Activated CD8-positive, alpha-beta memory T cell treated with anti-CD3 and anti-CD28 coated beads for 48 hours (primary cell): Measurements from ENCODE around the gene ERG28.
"Not testable (repeated sequence)": the region's sequence is repeated elsewhere in the genome, so short reads cannot be mapped to it uniquely, and the experiment has no call there.

ENCODE experiments used
- DNase-seq, 3 experiments: peaks; one replicate each; pipeline ENCODE4 v3.0.0-alpha.2; 2020; ENCODE audit warnings: low read depth in 2 of 3, low spot score in 2 of 3

ERG28 gene

DNA sequence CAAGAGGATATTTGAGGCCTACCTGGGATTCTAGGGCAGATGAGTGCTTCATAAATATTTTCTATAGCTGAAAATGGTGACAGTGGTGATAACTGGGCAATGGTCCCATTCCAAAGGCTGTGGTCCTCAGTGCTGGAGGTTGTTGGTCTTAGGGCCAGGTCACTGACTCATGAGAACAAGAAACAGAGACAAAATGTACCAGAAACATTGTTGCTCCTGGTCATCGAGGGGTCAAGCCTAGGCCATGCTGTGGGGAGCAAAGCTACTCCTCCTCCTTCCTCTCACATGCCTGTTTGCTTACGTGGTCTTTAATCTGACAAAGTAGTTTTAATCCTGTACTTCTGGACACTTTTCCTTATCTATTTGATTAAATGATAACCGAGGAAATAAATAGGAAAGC, 33.8 kb downstream of the ERG28 start:
- no peak for DNase-seq

DNA sequence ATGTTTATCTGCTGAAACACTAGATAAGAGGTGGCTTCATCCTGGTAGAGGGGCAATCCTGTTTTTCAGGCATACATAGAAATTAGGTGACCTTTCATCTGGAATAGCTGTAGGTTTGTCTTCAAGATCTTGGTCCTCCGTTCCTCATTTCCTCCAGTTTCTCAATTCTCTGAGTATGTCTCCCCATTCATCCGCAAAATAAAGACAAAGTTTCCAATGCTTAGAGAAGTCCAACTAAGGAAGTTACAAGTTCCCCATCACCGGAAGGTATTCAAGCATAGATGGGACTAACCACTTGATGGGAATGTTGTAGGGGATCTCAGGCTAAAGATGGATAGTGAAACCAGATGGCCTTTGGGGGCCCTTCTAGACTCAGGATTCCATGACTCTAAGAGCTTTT, 34.3 kb downstream of the ERG28 start:
- no peak for DNase-seq

DNA sequence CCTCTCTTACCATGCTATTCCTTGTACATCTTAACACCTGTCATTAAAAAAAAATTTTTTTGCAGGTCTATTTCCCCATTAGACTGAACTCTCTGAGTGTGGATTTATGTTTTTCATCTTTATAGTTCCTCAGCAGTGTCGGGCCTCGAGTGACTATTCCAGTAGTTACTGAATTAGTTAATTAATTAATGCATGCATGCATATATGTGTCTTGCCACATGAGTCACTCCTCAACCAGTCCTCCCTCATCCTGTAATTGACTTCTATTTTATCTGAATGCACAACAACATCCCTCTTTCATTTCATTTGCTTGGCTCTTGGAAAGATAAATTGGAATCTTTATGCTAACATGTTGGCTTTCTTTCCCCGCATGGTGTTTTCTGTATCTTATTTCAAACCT, 35.6 kb downstream of the ERG28 start:
- DNase-seq: no peak

DNA sequence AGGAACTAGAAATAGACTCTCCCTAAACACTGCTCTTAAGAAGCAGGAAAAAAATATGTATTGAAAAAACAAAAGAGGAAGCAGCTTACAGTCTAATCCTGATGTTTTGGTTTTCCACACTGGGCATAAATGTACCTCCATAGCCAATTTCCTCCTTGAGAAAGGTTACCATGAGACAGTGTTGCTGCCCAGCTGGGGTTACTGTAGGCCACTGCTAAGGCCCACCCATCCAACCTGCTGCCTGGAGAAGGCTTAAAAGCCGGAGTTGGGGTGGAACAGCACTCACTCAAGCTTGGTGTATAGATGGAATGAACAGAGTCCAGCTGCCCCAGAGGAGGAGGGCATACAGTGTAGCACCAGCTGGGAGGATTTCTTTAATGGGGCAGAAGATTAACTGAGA, 41.1 kb downstream of the ERG28 start:
- no peak for DNase-seq

DNA sequence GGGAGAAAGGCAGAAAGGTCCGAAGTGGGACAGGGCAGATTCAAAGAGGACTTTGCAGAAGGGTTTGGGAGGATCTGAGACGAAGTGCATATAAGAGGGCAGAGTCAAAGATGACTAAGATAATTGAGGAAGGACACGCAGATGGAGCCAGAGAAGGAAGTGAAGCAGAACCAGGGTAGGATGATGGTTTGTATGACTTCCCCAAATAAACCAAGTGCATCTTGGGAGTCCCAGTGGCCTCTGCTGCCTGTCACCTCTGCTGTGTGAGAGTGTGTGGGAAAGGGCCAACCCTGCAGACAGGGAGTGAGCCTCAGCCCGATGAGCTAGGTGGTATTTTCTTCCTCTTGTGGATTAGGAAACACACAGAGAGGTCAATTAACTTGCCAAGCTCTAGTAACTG, 45.5 kb downstream of the ERG28 start:
- DNase-seq: no peak

DNA sequence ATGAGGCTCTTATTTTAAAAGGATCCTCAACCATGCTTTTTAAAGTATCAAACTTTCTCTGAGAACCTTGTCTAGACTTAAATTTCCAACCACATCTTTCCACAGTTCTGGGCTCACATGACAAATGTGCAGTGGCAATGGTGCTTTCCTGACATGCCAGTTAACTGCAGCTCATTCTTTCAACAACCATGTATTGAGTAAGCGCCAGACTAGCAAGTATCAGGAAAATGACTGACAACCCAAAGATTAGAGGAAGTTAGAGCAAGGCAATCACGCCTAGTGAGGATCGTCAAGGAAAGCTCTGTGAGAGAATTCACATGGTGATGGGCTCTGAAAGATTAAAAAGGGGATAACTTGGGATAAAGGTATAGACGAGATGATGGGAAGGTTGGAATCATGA, 46.5 kb downstream of the ERG28 start:
- no peak for DNase-seq

DNA sequence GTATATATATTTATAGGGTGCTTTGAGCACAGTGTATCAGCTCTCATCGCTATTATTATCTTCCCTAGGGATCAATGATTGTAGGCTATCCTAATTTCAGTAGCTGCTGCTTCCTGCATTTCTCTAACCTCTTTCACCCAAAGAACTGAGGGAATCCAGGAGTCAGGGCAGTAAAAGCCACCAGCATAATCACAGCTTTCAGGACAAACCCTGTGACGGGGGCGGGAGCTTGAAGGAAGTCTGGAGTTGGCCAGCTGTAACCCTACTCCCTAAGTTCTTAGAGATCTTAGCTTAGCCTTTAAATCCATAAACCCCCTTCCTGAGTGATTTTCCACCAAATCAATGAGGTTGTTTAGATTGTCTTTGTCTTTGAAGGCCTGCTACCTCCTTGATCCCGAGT, 48.5 kb downstream of the ERG28 start:
- no peak for DNase-seq

DNA sequence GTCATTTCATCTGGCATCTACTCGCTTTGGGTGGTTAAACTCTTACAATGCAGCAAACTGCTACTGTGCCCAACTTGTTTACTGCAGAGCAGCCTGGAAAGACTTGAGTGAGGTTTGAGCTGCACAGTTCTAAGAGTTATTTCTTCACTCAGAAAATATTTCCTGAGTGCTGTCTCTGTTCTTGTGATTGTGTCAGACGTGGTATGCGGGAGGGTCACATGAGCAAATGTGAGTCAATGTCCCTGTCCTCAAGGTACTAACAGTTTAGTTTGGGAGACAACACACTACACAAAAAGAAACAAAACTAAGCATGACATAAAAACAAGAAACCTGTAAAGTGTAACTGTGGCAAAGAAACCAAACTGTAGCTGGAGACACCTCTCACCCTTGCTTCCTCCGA, 49.8 kb downstream of the ERG28 start:
- no peak for DNase-seq

DNA sequence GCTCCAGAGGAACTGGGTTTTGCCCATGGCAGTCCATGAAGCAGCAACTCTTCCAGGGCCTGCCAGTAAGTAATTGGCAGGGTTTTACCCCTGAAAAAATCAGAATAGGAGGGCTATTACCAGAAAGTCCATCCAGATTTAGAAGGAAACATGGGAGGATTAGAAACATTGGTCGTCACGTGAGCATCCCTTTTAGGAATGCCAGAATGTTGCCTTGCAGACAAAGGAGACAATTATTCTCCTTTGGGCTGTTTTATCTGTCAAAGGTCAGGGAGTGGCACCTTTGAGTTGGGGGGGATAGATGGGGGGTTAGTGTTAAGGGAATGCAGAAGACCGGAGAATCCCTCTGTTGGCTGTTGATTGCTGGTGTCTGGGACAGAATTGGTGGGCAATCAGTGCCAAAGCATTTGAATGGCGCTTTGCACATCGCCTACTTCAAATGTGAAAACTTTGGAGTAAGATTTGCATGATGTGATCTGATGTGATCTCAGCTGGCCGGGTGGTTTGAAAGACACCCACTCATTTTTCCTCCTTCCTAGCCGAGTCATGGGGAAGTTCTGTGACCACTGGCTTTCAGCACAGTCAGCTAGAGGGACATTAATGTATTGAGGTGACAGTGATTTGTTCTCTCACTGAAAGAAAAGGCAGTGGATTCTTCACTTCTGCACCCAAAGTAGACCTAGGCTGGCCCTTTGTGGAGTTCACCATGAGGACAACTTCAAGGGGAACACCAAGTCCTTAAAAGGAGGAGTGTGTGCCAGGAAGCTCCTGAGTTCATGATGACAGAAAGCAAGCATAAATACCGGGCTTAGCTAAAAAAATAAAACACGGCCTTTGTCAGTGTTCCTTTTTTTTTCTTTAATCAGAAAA, 50.8 kb downstream of the ERG28 start:
- no peak for DNase-seq

DNA sequence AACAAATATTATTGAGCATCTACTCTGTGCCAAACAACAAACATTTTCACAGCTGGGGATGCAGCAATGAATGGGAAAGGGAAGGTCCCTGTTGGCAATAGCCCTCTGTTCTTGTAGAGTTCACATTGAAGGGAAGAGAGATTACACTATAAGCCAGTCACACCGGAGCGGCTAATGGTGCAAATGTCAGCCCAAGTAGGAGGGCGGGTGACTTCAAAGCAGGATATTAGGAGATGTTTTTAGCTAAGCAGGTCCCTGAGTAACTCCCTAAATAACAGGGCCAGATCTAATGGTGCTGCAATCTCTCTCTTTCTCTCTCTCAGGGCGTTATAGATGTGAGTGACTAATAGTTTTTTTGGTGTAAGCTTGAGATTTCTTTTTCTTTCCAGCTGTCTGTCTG, 51.6 kb downstream of the ERG28 start:
- no peak for DNase-seq

DNA sequence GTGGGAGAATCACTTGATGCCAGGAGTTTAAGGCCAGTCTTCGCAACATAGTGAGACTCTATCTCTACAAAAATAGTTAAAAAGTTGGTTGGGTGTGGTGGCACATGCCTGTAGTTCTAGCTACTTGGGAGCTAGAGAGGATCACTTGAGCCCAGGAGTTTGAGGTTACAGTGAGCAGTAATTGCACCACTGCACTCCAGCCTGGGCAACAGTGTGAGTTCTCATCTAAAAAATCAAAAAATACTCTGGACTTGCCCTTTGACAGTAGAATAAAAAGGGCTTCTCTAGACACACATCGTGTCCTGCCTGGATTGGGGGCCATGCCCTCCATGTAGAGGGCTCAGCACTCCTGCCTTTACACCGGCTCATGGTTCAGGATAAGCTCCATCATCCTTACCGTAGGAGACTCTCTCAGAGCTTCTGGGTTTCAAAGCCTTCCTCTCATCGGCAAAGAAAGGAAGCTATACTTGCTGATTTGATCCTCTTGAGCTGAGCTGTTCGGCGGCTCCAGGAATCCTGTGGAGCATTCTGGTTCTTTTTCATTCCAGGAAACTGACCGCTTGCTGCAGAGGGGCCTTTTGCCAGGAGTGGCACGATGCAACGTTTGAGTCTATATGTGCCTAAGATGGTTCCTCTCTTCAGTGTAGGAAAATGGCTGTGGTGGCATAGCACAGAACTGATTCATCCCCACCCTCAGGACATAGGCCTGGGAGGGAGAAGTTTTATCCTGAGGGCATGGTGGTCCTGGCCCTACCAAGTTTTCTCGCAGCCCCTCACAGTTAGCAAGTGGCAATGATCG, 52.6 kb downstream of the ERG28 start:
- DNase-seq: no peak

DNA sequence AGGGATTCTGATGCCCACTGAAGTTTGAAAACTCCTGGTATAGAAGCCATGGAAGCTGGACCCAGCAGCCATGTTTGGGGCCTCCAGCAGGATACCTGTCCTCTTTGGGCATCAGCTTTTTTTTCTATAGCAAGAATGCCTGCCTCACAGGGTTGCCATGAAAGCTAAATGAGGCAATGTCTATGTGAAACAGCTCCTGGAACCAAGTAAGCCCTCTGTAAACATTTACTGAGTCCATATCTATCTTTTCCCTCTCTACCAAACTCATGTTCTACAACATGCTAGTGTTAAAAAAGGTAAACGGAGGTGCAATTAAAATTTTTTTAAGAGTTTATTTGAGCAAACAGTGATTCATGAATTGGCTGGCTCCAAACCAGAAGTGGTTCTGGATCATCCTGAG, 53.6 kb downstream of the ERG28 start:
- no peak for DNase-seq

DNA sequence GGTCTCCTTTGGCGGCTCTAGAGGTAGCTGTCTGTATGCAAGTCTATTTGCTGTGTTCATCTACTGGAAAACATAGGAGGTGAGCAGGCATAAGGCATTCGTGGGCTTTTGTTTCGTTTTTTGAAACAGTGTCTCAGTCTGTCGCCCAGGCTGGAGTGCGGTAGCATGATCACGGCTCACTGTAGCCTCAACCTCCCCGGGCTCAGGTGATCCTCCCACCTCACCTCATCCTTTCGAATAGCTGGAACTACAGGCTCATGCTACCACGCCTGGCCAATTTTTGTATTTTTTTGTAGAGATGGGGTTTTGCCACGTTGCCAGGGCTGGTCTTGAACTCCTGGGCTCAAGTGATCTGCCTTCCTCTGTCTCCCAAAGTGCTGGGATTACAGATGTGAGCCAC, 54.8 kb downstream of the ERG28 start:
- no peak for DNase-seq

DNA sequence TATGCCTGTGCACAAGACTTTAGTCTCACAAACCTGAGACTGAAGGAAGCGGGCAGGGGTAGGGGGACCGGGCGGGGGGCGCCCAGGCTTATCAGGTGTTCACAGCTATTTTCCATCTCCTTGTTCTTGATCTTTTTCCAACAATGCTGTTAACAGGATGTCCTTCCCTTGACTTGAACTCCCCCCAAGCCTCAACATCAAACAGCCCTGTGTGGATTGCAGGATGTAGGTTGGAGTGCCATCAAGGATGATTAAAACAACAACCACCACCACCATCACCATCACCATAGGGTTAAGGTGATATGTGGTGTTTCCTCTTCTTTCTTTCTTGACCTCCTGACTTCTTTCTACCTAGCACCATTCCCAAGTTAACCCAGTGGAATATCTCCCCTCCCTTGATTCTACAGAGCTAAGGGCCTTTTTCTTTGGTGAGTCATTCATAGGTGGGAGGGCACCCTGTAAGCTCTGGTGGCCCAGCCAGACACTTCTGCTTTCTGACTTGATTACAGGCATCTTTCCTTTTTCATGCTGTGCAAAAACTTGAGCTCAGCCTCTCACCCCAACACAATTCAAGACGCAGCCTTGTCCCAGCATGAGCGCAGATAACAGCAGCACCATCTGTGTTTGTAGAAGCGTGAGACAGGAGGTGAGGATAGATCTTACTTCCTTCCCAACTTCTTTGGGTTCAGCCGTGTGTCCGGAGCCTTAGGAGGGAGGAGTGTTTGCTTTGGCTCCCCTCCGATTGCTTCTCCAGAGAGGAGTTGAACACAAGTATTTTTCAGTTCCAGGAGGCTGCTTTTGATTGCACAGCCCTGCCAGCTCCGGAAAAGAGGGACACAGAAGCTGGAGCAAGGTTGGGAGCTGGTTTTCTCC, 55.5 kb downstream of the ERG28 start:
- DNase-seq: no peak

DNA sequence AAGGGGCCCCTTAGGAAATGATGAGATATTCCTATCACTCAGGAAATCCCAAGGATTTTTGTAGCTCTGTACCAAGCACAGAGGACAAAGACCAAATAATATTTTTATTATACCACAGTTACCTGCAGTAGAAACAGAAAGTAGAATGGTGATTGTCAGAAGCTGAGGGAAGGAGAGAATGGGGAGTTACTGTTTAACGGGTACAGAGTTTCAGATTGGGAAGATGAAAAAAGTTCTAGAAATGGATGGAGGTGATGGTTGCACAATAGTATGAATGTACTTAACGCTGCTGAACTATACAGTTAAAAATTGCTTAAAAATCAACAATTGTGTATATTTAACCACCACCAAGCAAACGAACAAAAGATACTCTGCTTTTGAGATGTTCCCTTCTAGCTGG, 58.2 kb downstream of the ERG28 start:
- no peak for DNase-seq

DNA sequence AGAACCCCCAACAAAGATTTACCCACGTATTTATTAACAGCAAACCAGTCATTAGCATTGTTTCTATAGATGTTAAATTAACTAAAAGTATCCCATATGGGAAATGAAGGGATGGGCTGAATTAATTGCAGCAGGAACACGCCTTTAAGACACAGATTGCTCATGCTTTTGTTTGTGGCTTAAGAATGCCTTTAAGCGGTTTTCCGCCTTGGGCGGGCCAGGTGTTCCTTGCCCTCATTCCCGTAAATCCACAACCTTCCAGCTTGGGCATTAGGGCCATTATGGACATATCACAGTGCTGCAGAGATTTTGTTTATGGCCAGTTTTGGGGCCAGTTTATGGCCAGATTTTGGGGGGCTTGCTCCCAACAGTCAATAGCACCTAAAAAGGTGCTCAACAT, 59.6 kb downstream of the ERG28 start:
- not testable (repeated sequence) for DNase-seq

DNA sequence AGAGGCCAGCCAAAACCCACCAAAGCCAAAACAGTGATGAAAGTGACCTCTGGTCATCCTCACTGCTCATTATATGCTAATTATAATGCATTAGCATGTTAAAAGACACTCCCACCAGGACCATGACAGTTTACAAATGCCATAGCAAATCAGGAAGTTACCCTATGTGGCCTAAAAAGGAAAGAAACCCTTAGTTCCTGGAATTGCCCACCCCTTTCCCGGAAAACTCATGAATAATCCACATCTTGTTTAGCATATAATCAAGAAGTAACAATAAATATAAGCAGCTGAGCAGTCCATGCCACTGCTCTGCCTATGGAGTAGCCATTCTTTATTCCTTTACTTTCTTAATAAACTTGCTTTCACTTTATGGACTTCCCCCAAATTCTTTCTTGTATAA, 60.6 kb downstream of the ERG28 start:
- not testable (repeated sequence) for DNase-seq
